Liver (tissue), 9 donors: Measurements from ENCODE around the gene JDP2. TPM values are rescaled to one million over a fixed set of nuclear protein-coding genes. Genes with fewer than 3 reads are reported as not detected.
A peak's percentile ranks its signal among the peaks of the same experiment; 100 is the strongest.
"Not testable (repeated sequence)": the region's sequence is repeated elsewhere in the genome, so short reads cannot be mapped to it uniquely, and the experiment has no call there.

Experiments
- DNase-seq: peaks from one replicate; pipeline ENCODE4 v3.0.0-alpha.2; 2017; ENCODE audit warnings: low spot score
- H3K27ac ChIP-seq, 2 donors: one replicate each; pipeline ENCODE4 v1.7.0; 2013; ENCODE audit warnings: inconsistent platforms in 2 of 2, low read length in 2 of 2, control low read depth in 1 of 2, low read depth in 1 of 2, mild to moderate bottlenecking in 1 of 2
- H3K27me3 ChIP-seq, 4 donors: one replicate each; pipeline versions ENCODE4 v1.6.1 to v1.7.0; 2013; ENCODE audit warnings: low read length in 3 of 4, inconsistent platforms in 1 of 4, mild to moderate bottlenecking in 1 of 4, moderate library complexity in 1 of 4; ENCODE audit not compliant: control insufficient read depth in 4 of 4, insufficient read depth in 4 of 4
- H3K36me3 ChIP-seq, 4 donors: one replicate each; pipeline versions ENCODE4 v1.6.1 to v1.7.0; 2013; ENCODE audit warnings: low read length in 3 of 4, mild to moderate bottlenecking in 3 of 4, low read depth in 1 of 4, moderate library complexity in 1 of 4; ENCODE audit not compliant: control insufficient read depth in 4 of 4, insufficient read depth in 3 of 4
- H3K4me1 ChIP-seq, 4 donors: one replicate each; pipeline versions ENCODE4 v1.6.1 to v1.7.0; 2013; ENCODE audit warnings: low read length in 3 of 4, mild to moderate bottlenecking in 3 of 4, moderate library complexity in 1 of 4; ENCODE audit not compliant: control insufficient read depth in 4 of 4, insufficient read depth in 4 of 4
- H3K4me3 ChIP-seq, 3 donors: one replicate each; pipeline versions ENCODE4 v1.6.1 to v1.7.0; 2013; ENCODE audit warnings: low read length in 3 of 3, control low read depth in 1 of 3, low read depth in 1 of 3, mild to moderate bottlenecking in 1 of 3
- H3K9ac ChIP-seq, 2 donors: one replicate each; pipeline ENCODE4 v1.7.0; 2013; ENCODE audit warnings: low read length in 2 of 2, mild to moderate bottlenecking in 2 of 2, moderate library complexity in 2 of 2, control low read depth in 1 of 2, low read depth in 1 of 2
- H3K9me3 ChIP-seq, 4 donors: one replicate each; pipeline versions ENCODE4 v1.6.1 to v1.7.0; 2013; ENCODE audit warnings: low read length in 3 of 4; ENCODE audit not compliant: control insufficient read depth in 4 of 4
- ATF3 ChIP-seq: IDR thresholded peaks from 2 replicates; pipeline ENCODE4 v1.6.1; 2016; ENCODE audit warnings: antibody characterized with exemption
- CTCF ChIP-seq: fragments of 150-350 bp; IDR thresholded peaks from 2 replicates; pipeline ENCODE4 v1.5.1; 2017; ENCODE audit warnings: improper control_type of control experiment, low read depth, low read length; ENCODE audit not compliant: missing input control
- HNF4A ChIP-seq, 2 donors: conservative IDR thresholded peaks; 2 replicates each; pipeline ENCODE4 v1.6.1; 2016; ENCODE audit warnings: antibody characterized with exemption in 2 of 2, mild to moderate bottlenecking in 2 of 2
- JUND ChIP-seq, 2 donors: IDR thresholded peaks; 2 replicates each; pipeline ENCODE4 v1.6.1; 2016; ENCODE audit warnings: antibody characterized with exemption in 2 of 2
- NR2F2 ChIP-seq: IDR thresholded peaks from 2 replicates; pipeline ENCODE4 v1.6.1; 2016; ENCODE audit warnings: antibody characterized with exemption
- RAD21 ChIP-seq, 2 donors: IDR thresholded peaks; 2 replicates each; pipeline ENCODE4 v1.6.1; 2016; ENCODE audit warnings: antibody characterized with exemption in 2 of 2, mild to moderate bottlenecking in 2 of 2
- REST ChIP-seq: IDR thresholded peaks from 2 replicates; pipeline ENCODE4 v1.6.1; 2016; ENCODE audit warnings: antibody characterized with exemption, mild to moderate bottlenecking
- RXRA ChIP-seq, 2 donors: IDR thresholded peaks; 2 replicates each; pipeline ENCODE4 v1.6.1; 2017 to 2018; ENCODE audit warnings: antibody characterized with exemption in 2 of 2, mild to moderate bottlenecking in 1 of 2
- SP1 ChIP-seq: IDR thresholded peaks from 2 replicates; pipeline ENCODE4 v1.6.1; 2018; ENCODE audit warnings: antibody characterized with exemption, mild to moderate bottlenecking
- TAF1 ChIP-seq: conservative IDR thresholded peaks from 2 replicates; pipeline ENCODE4 v1.6.1; 2016; ENCODE audit warnings: antibody characterized with exemption, mild to moderate bottlenecking
- ZBTB33 ChIP-seq: IDR thresholded peaks from 2 replicates; pipeline ENCODE4 v1.6.1; 2016; ENCODE audit warnings: antibody characterized with exemption
- WGBS: extraction: QIAGEN DNeasy Blood & Tissue Kit; methylation state at CpG from one replicate; pipeline ENCODE4 v1.1.7; 2013; 5-methylcytosine and 5-hydroxymethylcytosine counted together
- polyA plus RNA-seq, 2 donors: library from polyadenylated mRNA; stranded (reverse) in 1 of 2; unstranded in 1 of 2; fragments of 200-250 nt in 1 of 2; fragments of >200 nt in 1 of 2; fragmentation: Nextera tagmentation in 1 of 2; extraction: Ambion mirVana in 1 of 2; gene quantifications; one replicate each; pipeline versions ENCODE4 v1.2.1 to v1.2.3, GENCODE V29; 2013 to 2015
- total RNA-seq, 2 donors: library from RNA; depleted of rRNA; stranded (reverse); fragments of >200 nt; gene quantifications; one replicate each; pipeline ENCODE4 v1.2.3, GENCODE V29; 2014
- donor health status: healthy.
- donor health status: healthy.
- donor health status: healthy.
- donor health status: healthy.
- donor health status: healthy.

The JDP2 gene
- total and polyA plus RNA-seq, 4 donors: 2.4 to 14.6 (median 8.7) TPM

- no peak overlapping the region for H3K4me3 ChIP-seq
- WGBS: 71% methylated on average over 2 of the region's 2 CpGs
- no peaks in the 10 kb centered on the region for H3K27me3 ChIP-seq
- TF ChIP-seq RXRA (IDR thresholded peaks at IDR 0.05): peak; percentile 34 to 37
- TF ChIP-seq RAD21 (IDR thresholded peaks at IDR 0.05): peak; percentile 6 to 18
- TF ChIP-seq ATF3: no peak
- TF ChIP-seq CTCF: no peak
- TF ChIP-seq TAF1: no peak
- TF ChIP-seq HNF4A (conservative IDR thresholded peaks at IDR 0.05): no peak
- TF ChIP-seq SP1: no peak
- TF ChIP-seq NR2F2: peak; percentile 86
- no peak for TF ChIP-seq REST
- no peaks in the 10 kb centered on the region for H3K9me3 ChIP-seq
- no peaks in the 10 kb centered on the region for H3K4me1 ChIP-seq
- DNase-seq: no peak
- no peaks in the 10 kb centered on the region for H3K36me3 ChIP-seq
- no peak overlapping the region for H3K9ac ChIP-seq
- no peak overlapping the region for H3K27ac ChIP-seq
Observed at GRCh38 chr14:75380656-75381055, 47.2 kb upstream of the JDP2 start.

GRCh38 chr14:75381642-75382041, 46.2 kb upstream of the JDP2 start:
- no peak for TF ChIP-seq CTCF
- no peak for TF ChIP-seq TAF1
- no peak for TF ChIP-seq JUND (IDR thresholded peaks at IDR 0.05)
- no peak for TF ChIP-seq HNF4A (conservative IDR thresholded peaks at IDR 0.05)
- TF ChIP-seq ZBTB33: no peak
- H3K9me3 ChIP-seq: no peaks in the 10 kb centered on the region
- no peaks in the 10 kb centered on the region for H3K36me3 ChIP-seq
- H3K27ac ChIP-seq: no peak overlapping the region
- no peak for DNase-seq
- H3K4me3 ChIP-seq: no peak overlapping the region
- no peaks in the 10 kb centered on the region for H3K4me1 ChIP-seq
- no peaks in the 10 kb centered on the region for H3K27me3 ChIP-seq
- no peak overlapping the region for H3K9ac ChIP-seq

GRCh38 chr14:75383219-75383618, 44.6 kb upstream of the JDP2 start:
- H3K4me3 ChIP-seq, H3K9ac ChIP-seq, H3K4me1 ChIP-seq, H3K27ac ChIP-seq, H3K36me3 ChIP-seq, H3K27me3 ChIP-seq, H3K9me3 ChIP-seq, DNase-seq: not testable (repeated sequence)
- 90% methylated on average over 9 of the region's 9 CpGs for WGBS
